HUES64 (cell line): ENCODE measurements around the gene ALMS1.
"Not testable (repeated sequence)": the region's sequence is repeated elsewhere in the genome, so short reads cannot be mapped to it uniquely, and the experiment has no call there.

Experiments used
- H3K27ac ChIP-seq: 2 replicates; pipeline ENCODE4 v1.7.0; 2013; ENCODE audit warnings: low read depth, low read length, inconsistent platforms
- H3K27me3 ChIP-seq: 2 replicates; pipeline ENCODE4 v1.6.1; 2013; ENCODE audit warnings: mild to moderate bottlenecking, low read length; ENCODE audit not compliant: insufficient read depth
- H3K36me3 ChIP-seq: 2 replicates; pipeline ENCODE4 v1.6.1; 2013; ENCODE audit warnings: mild to moderate bottlenecking, low read length; ENCODE audit not compliant: insufficient read depth
- H3K4me1 ChIP-seq: 2 replicates; pipeline ENCODE4 v1.6.1; 2013; ENCODE audit warnings: mild to moderate bottlenecking, low read length, moderate library complexity; ENCODE audit not compliant: insufficient read depth
- H3K4me3 ChIP-seq: 2 replicates; pipeline ENCODE4 v1.5.1; 2013; ENCODE audit warnings: mild to moderate bottlenecking, low read length, moderate library complexity
- H3K9ac ChIP-seq: 2 replicates; pipeline ENCODE4 v1.6.1; 2013; ENCODE audit warnings: mild to moderate bottlenecking, low read depth, low read length
- H3K9me3 ChIP-seq: 2 replicates; pipeline ENCODE4 v1.6.1; 2013; ENCODE audit warnings: low read depth, low read length; ENCODE audit not compliant: insufficient read depth
- WGBS: fragments of 150-250, 120-280 bp; methylation state at CpG from one replicate; pipeline ENCODE4 v1.1.7; 2013; ENCODE audit warnings: missing lambda C conversion rate; 5-methylcytosine and 5-hydroxymethylcytosine counted together

Gene ALMS1

DNA sequence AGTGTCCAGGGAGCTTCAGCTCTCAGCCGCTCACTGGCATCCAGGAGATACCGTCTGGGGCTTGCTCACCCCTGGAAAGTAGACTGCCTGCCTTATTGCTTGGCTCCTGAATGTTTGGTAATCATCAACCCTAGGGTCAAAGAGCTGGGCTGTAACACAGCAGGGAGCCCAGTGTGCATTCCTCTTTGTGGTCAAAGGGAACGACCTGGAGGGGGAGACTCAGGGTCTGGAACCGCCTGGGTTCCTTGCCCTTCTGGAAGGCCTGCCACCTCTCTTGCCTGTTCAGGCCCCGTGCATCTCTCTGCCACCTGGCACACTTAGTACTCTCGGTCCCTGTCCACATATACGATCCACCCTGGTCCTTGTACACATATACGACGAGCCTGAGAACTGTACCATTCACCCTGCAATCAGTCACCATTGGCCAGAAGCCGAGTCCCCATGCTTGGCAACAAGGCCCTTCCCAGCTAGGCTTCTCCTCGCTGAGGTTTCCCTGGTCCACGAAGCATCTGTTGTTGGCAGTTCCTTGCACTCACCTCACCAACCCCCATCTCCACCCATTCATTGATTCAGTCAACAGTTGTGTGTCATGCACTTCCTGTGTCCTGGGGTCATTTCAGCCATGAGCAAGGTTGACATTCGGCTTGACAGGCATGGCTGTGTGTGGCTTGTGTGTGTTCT, 256.8 kb downstream of the ALMS1 start, which contains the start of gene NAT8:
Gene NAT8, minus strand, starts transcription at position 85 of the 681 bp plus-strand sequence. CDS start 794 bp downstream, outside the sequence.
- WGBS: 86% methylated on average over 13 of the region's 13 CpGs
- H3K4me1 ChIP-seq: no peaks in the 10 kb centered on the region
- no peak within 1 kb of the TSS for H3K4me3 ChIP-seq
- H3K27me3 ChIP-seq: no peaks in the 10 kb centered on the region
- no peaks in the 10 kb centered on the region for H3K36me3 ChIP-seq
- peaks cover 22% of the 10 kb centered on the region for H3K9me3 ChIP-seq
- no peak within 1 kb of the TSS for H3K9ac ChIP-seq
- H3K27ac ChIP-seq: no peak within 1 kb of the TSS

DNA sequence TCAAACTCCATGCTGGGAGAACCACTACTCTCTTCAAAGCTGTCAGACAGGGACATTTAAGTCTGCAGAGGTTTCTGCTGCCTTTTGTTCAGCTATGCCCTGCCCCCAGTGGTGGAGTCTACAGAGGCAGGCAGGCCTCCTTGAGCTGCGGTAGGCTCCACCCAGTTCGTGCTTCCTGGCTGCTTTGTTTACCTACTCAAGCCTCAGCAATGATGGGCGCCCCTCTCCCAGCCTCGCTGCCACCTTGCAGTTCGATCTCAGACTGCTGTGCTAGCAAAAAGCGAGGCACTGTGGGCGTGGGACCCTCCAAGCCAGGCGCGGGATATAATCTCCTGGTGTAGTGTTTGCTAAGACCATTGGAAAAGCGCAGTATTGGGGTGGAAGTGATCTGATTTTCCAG, 262.1 kb downstream of the ALMS1 start:
- H3K27me3 ChIP-seq, H3K36me3 ChIP-seq, H3K4me3 ChIP-seq, H3K9ac ChIP-seq, H3K27ac ChIP-seq, H3K4me1 ChIP-seq: not testable (repeated sequence)
- H3K9me3 ChIP-seq: peaks cover 15% of the 10 kb centered on the region; the same call in 1 of the 2 replicates
- WGBS: 87% methylated on average over 10 of the region's 10 CpGs

DNA sequence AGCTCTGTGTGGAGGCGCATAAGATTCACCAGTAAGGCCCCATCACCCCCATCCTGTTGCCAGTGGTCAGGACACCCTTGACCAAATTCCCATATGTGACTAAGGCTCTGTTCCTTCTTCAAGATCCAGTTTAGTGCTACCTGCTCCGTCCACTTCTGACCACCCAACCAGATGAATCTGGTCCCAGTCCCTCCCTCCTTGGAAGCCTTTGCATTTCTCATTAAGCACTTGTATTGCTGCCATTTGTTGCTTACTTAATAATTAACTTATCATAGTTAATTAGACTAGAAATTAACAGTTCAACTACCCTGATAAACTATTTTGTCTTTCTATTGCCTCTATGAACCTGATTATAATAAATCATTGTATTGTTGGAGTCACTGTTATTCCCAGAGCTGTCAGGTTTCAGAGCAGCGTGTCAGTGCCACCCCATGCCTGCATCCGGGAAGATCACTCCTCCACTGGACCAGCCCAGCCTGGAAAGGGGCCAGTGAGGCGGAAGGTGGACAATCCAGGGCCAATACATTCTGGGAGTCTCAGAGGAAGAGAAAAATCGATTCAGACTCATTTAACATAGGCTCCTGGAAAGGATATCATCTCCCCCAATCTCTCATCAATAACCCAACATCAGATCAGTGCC, 266.1 kb downstream of the ALMS1 start:
- Histone ChIP-seq H3K9me3 (peaks cover 15% of the 10 kb centered on the region; the same call in 1 of the 2 replicates), H3K27ac (no peak overlapping the region), H3K4me1 (no peaks in the 10 kb centered on the region), H3K4me3 (no peak overlapping the region), H3K9ac (no peak overlapping the region), H3K27me3 (peaks cover 5% of the 10 kb centered on the region; the same call in 1 of the 2 replicates), H3K36me3 (no peaks in the 10 kb centered on the region)
- WGBS: 89% methylated on average over 6 of the region's 6 CpGs

DNA sequence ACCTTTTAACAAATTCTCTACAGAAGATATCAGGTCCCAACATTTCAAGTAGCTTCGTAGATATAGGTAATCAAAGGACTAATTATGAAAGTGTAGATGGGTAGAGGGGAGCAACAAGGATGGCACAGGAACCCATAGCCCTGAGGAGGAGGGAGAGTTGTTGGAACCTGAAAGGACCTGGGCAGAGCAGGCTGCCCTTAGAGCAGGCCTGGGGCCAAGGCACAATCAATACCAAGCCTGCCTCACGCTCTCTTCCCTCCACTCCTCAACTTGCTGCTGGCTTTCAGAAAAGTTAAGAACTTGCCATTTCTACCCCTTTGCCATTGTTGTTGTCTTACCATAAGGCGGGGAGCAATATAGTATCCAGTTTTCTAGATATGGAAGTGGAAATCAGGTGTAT, 266.7 kb downstream of the ALMS1 start:
- Histone ChIP-seq H3K27me3 (peaks cover 5% of the 10 kb centered on the region; the same call in 1 of the 2 replicates), H3K27ac (no peak overlapping the region), H3K36me3 (no peaks in the 10 kb centered on the region), H3K9me3 (peaks cover 15% of the 10 kb centered on the region; the same call in 1 of the 2 replicates), H3K4me1 (no peaks in the 10 kb centered on the region), H3K4me3 (no peak overlapping the region), H3K9ac (no peak overlapping the region)
- 87% methylated on average over 2 of the region's 3 CpGs for WGBS

DNA sequence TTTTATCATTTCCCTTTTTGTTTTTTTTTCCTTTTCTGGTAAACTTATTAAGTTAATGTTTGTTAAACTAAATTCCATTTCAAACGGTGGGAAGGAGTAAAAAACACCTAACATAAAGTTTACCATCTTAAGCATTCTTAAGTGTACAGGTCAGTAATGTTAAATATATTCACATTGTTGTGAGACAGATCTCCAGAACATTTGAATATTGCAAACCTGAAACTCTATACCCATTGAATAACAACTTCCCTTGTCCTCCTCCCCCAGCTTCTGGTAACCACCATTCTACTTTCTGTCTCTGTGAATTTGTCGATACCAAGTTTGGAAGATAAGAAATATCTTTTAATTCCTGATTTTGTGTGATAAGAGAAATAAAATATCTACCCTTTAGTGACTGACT, 268.5 kb downstream of the ALMS1 start:
- Histone ChIP-seq H3K27me3 (peaks cover 12% of the 10 kb centered on the region; the same call in 1 of the 2 replicates), H3K36me3 (no peaks in the 10 kb centered on the region), H3K9me3 (0 out of 2 replicates have a peak, but pooled peaks cover 3% of the 10 kb centered on the region), H3K4me1 (no peaks in the 10 kb centered on the region), H3K4me3 (no peak overlapping the region), H3K9ac (no peak overlapping the region), H3K27ac (no peak overlapping the region)
- no CpG with 5 or more reads among the region's 2 CpGs for WGBS
